Measurements from ENCODE around the gene HSPA8.

- TF ChIP-seq, protein P1, sequence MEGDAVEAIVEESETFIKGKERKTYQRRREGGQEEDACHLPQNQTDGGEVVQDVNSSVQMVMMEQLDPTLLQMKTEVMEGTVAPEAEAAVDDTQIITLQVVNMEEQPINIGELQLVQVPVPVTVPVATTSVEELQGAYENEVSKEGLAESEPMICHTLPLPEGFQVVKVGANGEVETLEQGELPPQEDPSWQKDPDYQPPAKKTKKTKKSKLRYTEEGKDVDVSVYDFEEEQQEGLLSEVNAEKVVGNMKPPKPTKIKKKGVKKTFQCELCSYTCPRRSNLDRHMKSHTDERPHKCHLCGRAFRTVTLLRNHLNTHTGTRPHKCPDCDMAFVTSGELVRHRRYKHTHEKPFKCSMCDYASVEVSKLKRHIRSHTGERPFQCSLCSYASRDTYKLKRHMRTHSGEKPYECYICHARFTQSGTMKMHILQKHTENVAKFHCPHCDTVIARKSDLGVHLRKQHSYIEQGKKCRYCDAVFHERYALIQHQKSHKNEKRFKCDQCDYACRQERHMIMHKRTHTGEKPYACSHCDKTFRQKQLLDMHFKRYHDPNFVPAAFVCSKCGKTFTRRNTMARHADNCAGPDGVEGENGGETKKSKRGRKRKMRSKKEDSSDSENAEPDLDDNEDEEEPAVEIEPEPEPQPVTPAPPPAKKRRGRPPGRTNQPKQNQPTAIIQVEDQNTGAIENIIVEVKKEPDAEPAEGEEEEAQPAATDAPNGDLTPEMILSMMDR (IDR thresholded peaks at IDR 0.05), result no peak
- TF ChIP-seq POLR2AphosphoS5 (IDR thresholded peaks at IDR 0.05) (no peak), POLR2A (IDR thresholded peaks at IDR 0.05) (no peak)
Observed at GRCh38 chr11:123093739-123094138, 31.8 kb upstream of the HSPA8 start.

Measured in breast epithelium (tissue), 3 donors.